ENCODE results near the gene MDN1. TPM values are rescaled to one million over a fixed set of nuclear protein-coding genes. Genes with fewer than 3 reads are reported as not detected.

MDN1 gene
- total RNA-seq, 4 donors from 2014 or later: 7.1 to 46.5 (median 34.5) TPM

GRCh38 chr6:89681983-89682564 lies 137.5 kb downstream of the MDN1 start:
- no peak for DNase-seq
- no peaks in the 10 kb centered on the region for H3K27me3 ChIP-seq
- H3K4me3 ChIP-seq: no peak overlapping the region
- H3K9me3 ChIP-seq: no peaks in the 10 kb centered on the region
- H3K4me1 ChIP-seq: no peaks in the 10 kb centered on the region
- intact Hi-C loops (cut with DNase I; ENCODE audit: low total_unique reads): no loop called here
- H3K36me3 ChIP-seq: no peaks in the 10 kb centered on the region
- TF ChIP-seq CTCF (IDR thresholded peaks at IDR 0.05) (no peak), POLR2A (IDR thresholded peaks at IDR 0.05) (no peak)
- no peak overlapping the region for H3K27ac ChIP-seq

GRCh38 chr6:89680551-89680950 lies 139.0 kb downstream of the MDN1 start:
- Histone ChIP-seq H3K27ac (no peak overlapping the region), H3K9me3 (no peaks in the 10 kb centered on the region), H3K36me3 (no peaks in the 10 kb centered on the region), H3K4me1 (no peaks in the 10 kb centered on the region), H3K4me3 (no peak overlapping the region), H3K27me3 (no peaks in the 10 kb centered on the region)
- intact Hi-C loops (cut with DNase I; ENCODE audit: low total_unique reads): no loop called here
- TF ChIP-seq CTCF (IDR thresholded peaks at IDR 0.05): no peak
- no peak for TF ChIP-seq POLR2A (IDR thresholded peaks at IDR 0.05)
- DNase-seq: no peak

GRCh38 chr6:89680150-89680549 lies 139.4 kb downstream of the MDN1 start:
- no peaks in the 10 kb centered on the region for H3K27me3 ChIP-seq
- H3K36me3 ChIP-seq: no peaks in the 10 kb centered on the region
- intact Hi-C loops (cut with DNase I; ENCODE audit: low total_unique reads): no loop called here

GRCh38 chr6:89679215-89680120 lies 140.1 kb downstream of the MDN1 start:
- Histone ChIP-seq H3K4me3 (no peak overlapping the region), H3K27me3 (no peaks in the 10 kb centered on the region), H3K36me3 (no peaks in the 10 kb centered on the region), H3K27ac (no peak overlapping the region), H3K9me3 (no peaks in the 10 kb centered on the region), H3K4me1 (no peaks in the 10 kb centered on the region)
- DNase-seq: no peak
- intact Hi-C loops (cut with DNase I; ENCODE audit: low total_unique reads): no loop called here
- no peak for TF ChIP-seq CTCF (IDR thresholded peaks at IDR 0.05)
- TF ChIP-seq POLR2A (IDR thresholded peaks at IDR 0.05): no peak

More at GRCh38 chr6:89680150-89680549, 139.4 kb downstream of the MDN1 start:
- Histone ChIP-seq H3K9me3 (no peaks in the 10 kb centered on the region), H3K4me1 (no peaks in the 10 kb centered on the region), H3K4me3 (no peak overlapping the region), H3K27ac (no peak overlapping the region)
- TF ChIP-seq POLR2A (IDR thresholded peaks at IDR 0.05) (no peak), CTCF (IDR thresholded peaks at IDR 0.05) (no peak)
- no peak for DNase-seq

GRCh38 chr6:89678531-89678930 lies 141.1 kb downstream of the MDN1 start:
- Histone ChIP-seq H3K27ac (no peak overlapping the region), H3K9me3 (no peaks in the 10 kb centered on the region), H3K27me3 (no peaks in the 10 kb centered on the region), H3K4me1 (no peaks in the 10 kb centered on the region), H3K36me3 (no peaks in the 10 kb centered on the region), H3K4me3 (no peak overlapping the region)
- no peak for DNase-seq
- intact Hi-C loops (cut with DNase I; ENCODE audit: low total_unique reads): no loop called here
- no peak for TF ChIP-seq CTCF (IDR thresholded peaks at IDR 0.05)
- no peak for TF ChIP-seq POLR2A (IDR thresholded peaks at IDR 0.05)

Measured in uterus (tissue), 4 donors.